B cell (primary cell): ENCODE results near the gene OSBPL1A. TPM values are rescaled to one million over a fixed set of nuclear protein-coding genes. Genes with fewer than 3 reads are reported as not detected.

Experiments
- ATAC-seq: fragments of 200-7000 bp; cut with Tn5 transposase; one replicate; pipeline ENCODE4 v1.10.0; 2021; ENCODE audit warnings: low read depth, mild to moderate bottlenecking, moderate number of reproducible peaks, moderate library complexity
- CTCF ChIA-PET: fragments of 350-600 bp; sonication (Branson Sonifier 250); formaldehyde crosslinking; loops from one replicate; lab custom pipeline; 2021; ENCODE audit warnings: antibody characterized with exemption, inconsistent platforms; lab: Charles Lee
- POLR2A ChIA-PET: fragments of 350-600 bp; sonication (Branson Sonifier 250); formaldehyde crosslinking; loops from one replicate; lab custom pipeline; 2021; ENCODE audit warnings: antibody characterized with exemption; lab: Charles Lee
- DNase-seq: peaks from one replicate; pipeline ENCODE4 v3.0.0; 2013
- H2AFZ ChIP-seq: 2 replicates; pipeline ENCODE4 v1.6.1; 2012; ENCODE audit warnings: mild to moderate bottlenecking, low read depth, low read length; ENCODE audit not compliant: insufficient read depth, poor library complexity, severe bottlenecking
- H3K27ac ChIP-seq, 2 donors: 1 replicate in 1 of 2; 2 replicates in 1 of 2; pipeline ENCODE4 v1.5.1; 2012 to 2013; ENCODE audit warnings: low read length in 2 of 2, mild to moderate bottlenecking in 2 of 2, moderate library complexity in 1 of 2
- H3K27me3 ChIP-seq, 4 experiments: fragments of 200-600 bp in 1 of 4; sonication (generic) in 1 of 4; replicated peaks in 1 of 4; 1 replicate in 2 of 4; 2 replicates in 2 of 4; pipeline versions ENCODE4 v1.6.1 to v1.7.0; 2013 to 2016; ENCODE audit warnings: low read length in 3 of 4, mild to moderate bottlenecking in 2 of 4, mixed read lengths in 1 of 4, moderate library complexity in 1 of 4; ENCODE audit not compliant: insufficient read depth in 4 of 4, control insufficient read depth in 3 of 4; ENCODE audit errors: control extremely low read depth in 1 of 4
- H3K36me3 ChIP-seq, 2 experiments: replicated peaks in 1 of 2; 1 replicate in 1 of 2; 2 replicates in 1 of 2; pipeline versions ENCODE4 v1.6.1 to v1.7.1; 2013; ENCODE audit warnings: low read length in 1 of 2; ENCODE audit not compliant: insufficient read depth in 2 of 2, control insufficient read depth in 1 of 2; ENCODE audit errors: control extremely low read depth in 1 of 2, extremely low read depth in 1 of 2
- H3K4me1 ChIP-seq, 2 donors: fragments of 200-600 bp in 1 of 2; sonication (generic) in 1 of 2; 1 replicate in 1 of 2; 2 replicates in 1 of 2; pipeline versions ENCODE4 v1.5.1 to v1.6.1; 2013 to 2017; ENCODE audit warnings: low read length in 2 of 2; ENCODE audit not compliant: control insufficient read depth in 2 of 2, insufficient read depth in 2 of 2
- H3K4me2 ChIP-seq: replicated peaks from 2 replicates; pipeline ENCODE3; 2012; ENCODE audit warnings: mild to moderate bottlenecking, low read depth, low read length; ENCODE audit not compliant: poor library complexity, severe bottlenecking
- H3K4me3 ChIP-seq, 5 experiments: fragments of 200-600 bp in 1 of 5; sonication (generic) in 1 of 5; 1 replicate in 3 of 5; 2 replicates in 2 of 5; pipeline versions ENCODE4 v1.5.1 to v1.7.0; 2011 to 2016; ENCODE audit warnings: low read length in 4 of 5, mild to moderate bottlenecking in 4 of 5, low read depth in 2 of 5, control low read depth in 1 of 5, moderate library complexity in 1 of 5; ENCODE audit not compliant: insufficient read depth in 1 of 5; ENCODE audit errors: control extremely low read depth in 1 of 5, extremely low read depth in 1 of 5
- H3K79me2 ChIP-seq: fragments of 200-600 bp; sonication (generic); one replicate; pipeline ENCODE4 v1.6.0; 2016; ENCODE audit warnings: low read length; ENCODE audit not compliant: control insufficient read depth, insufficient read depth
- H3K9ac ChIP-seq: fragments of 200-600 bp; sonication (generic); 2 replicates; pipeline ENCODE4 v1.6.1; 2017; ENCODE audit warnings: mild to moderate bottlenecking, low read length, moderate library complexity
- H3K9me3 ChIP-seq, 3 donors: one replicate each; pipeline versions ENCODE4 v1.6.1 to v1.7.1; 2013; ENCODE audit warnings: low read length in 2 of 3; ENCODE audit not compliant: control insufficient read depth in 2 of 3, insufficient read depth in 1 of 3; ENCODE audit errors: control extremely low read depth in 1 of 3
- H4K20me1 ChIP-seq: 2 replicates; pipeline ENCODE4 v1.6.0; 2012; ENCODE audit warnings: mild to moderate bottlenecking, low read length; ENCODE audit not compliant: insufficient read depth, control insufficient read depth, poor library complexity, severe bottlenecking
- H3K27ac Mint-ChIP-seq: one replicate; pipeline ENCODE4 v1.8.0; 2021; ENCODE audit warnings: mixed read lengths
- H3K27me3 Mint-ChIP-seq: one replicate; pipeline ENCODE4 v1.8.0; 2021; ENCODE audit warnings: mixed read lengths
- H3K4me1 Mint-ChIP-seq: one replicate; pipeline ENCODE4 v1.8.0; 2021; ENCODE audit warnings: mixed read lengths
- H3K4me3 Mint-ChIP-seq: one replicate; pipeline ENCODE4 v1.8.0; 2021; ENCODE audit warnings: mixed read lengths
- H3K9me3 Mint-ChIP-seq: one replicate; pipeline ENCODE4 v1.8.0; 2022; ENCODE audit warnings: mixed read lengths; ENCODE audit not compliant: insufficient read depth
- CTCF ChIP-seq: fragments of 200-600 bp; IDR thresholded peaks from one replicate; pipeline ENCODE4 v1.8.0; 2022; ENCODE audit warnings: antibody characterized with exemption, mild to moderate bottlenecking
- EZH2 ChIP-seq: IDR thresholded peaks from 2 replicates; pipeline ENCODE4 v1.6.1; 2012; ENCODE audit warnings: borderline replicate concordance, low read depth, mild to moderate bottlenecking, moderate library complexity, low read length; ENCODE audit not compliant: insufficient read depth, poor library complexity, severe bottlenecking
- WGBS: methylation state at CpG from one replicate; pipeline ENCODE4 v1.1.5; 2013; ENCODE audit warnings: missing lambda C conversion rate; ENCODE audit not compliant: insufficient coverage; 5-methylcytosine and 5-hydroxymethylcytosine counted together
- intact Hi-C: fragments of 100-400 bp; cut with micrococcal nuclease; formaldehyde crosslinking; loops from one replicate; pipeline ENCODE4 v1.10.0; 2022
- polyA plus RNA-seq: library from polyadenylated mRNA; depleted of rRNA; stranded (reverse); fragments of >200 nt; gene quantifications from 2 replicates; pipeline ENCODE4 v1.2.3, GENCODE V29; 2012
- total RNA-seq, 2 donors: library from RNA; stranded (reverse); fragments of 120-200 nt in 1 of 2; gene quantifications; 1 replicate in 1 of 2; 2 replicates in 1 of 2; pipeline versions ENCODE4 v1.2.3 to v1.2.4, GENCODE V29; 2013 to 2022

Gene OSBPL1A
- total and polyA plus RNA-seq, 2 donors (not counting 1 experiment from before 2014, with no cell fraction given) = 0.57 to 0.86 TPM

GRCh38 chr18:24259869-24260641 is 137.6 kb downstream of the OSBPL1A start:
- no peak overlapping the region for H3K4me2 ChIP-seq
- H3K9me3 ChIP-seq = no peaks in the 10 kb centered on the region
- no peaks in the 10 kb centered on the region for H3K4me1 ChIP-seq
- no peak overlapping the region for H3K27ac ChIP-seq
- Mint-ChIP-seq H3K9me3 (no peaks in the 10 kb centered on the region), H3K27me3 (peaks cover 3% of the 10 kb centered on the region), H3K27ac (no peak overlapping the region), H3K4me1 (no peaks in the 10 kb centered on the region), H3K4me3 (no peak overlapping the region)
- CTCF ChIA-PET = no interaction called here
- TF ChIP-seq EZH2 (no peak), CTCF (no peak)
- POLR2A ChIA-PET = no interaction called here
- 80% methylated on average over 1 of the region's 6 CpGs for WGBS
- no peak overlapping the region for H3K4me3 ChIP-seq
- H3K9ac ChIP-seq = no peak overlapping the region
- H2AFZ ChIP-seq = no peak overlapping the region
- no peak for DNase-seq
- no peaks in the 10 kb centered on the region for H4K20me1 ChIP-seq
- ATAC-seq = no peak
- intact Hi-C loops = no loop called here
- H3K36me3 ChIP-seq = no peaks in the 10 kb centered on the region
- no peaks in the 10 kb centered on the region for H3K79me2 ChIP-seq
- H3K27me3 ChIP-seq = no peaks in the 10 kb centered on the region

- Mint-ChIP-seq H3K9me3 (no peaks in the 10 kb centered on the region), H3K4me3 (no peak overlapping the region), H3K27ac (no peak overlapping the region), H3K4me1 (no peaks in the 10 kb centered on the region), H3K27me3 (peaks cover 20% of the 10 kb centered on the region)
- Histone ChIP-seq H3K4me2 (no peak overlapping the region), H3K27ac (no peak overlapping the region), H3K79me2 (no peaks in the 10 kb centered on the region), H3K36me3 (no peaks in the 10 kb centered on the region), H3K27me3 (peaks cover 0 to 3% (median 0%) of the 10 kb centered on the region in 4 experiments), H3K4me3 (no peak overlapping the region), H3K9me3 (no peaks in the 10 kb centered on the region), H3K4me1 (no peaks in the 10 kb centered on the region), H3K9ac (no peak overlapping the region), H4K20me1 (no peaks in the 10 kb centered on the region), H2AFZ (no peak overlapping the region)
- WGBS = 100% methylated on average over 1 of the region's 1 CpG
- CTCF ChIA-PET = no interaction called here
- TF ChIP-seq EZH2 = no peak
- TF ChIP-seq CTCF = no peak
- POLR2A ChIA-PET = no interaction called here
- intact Hi-C loops = no loop called here
- ATAC-seq = no peak
- no peak for DNase-seq
Observed at GRCh38 chr18:24254071-24254470, 143.6 kb downstream of the OSBPL1A start.
